ENCODE measurements around the gene ELAVL4. TPM values are rescaled to one million over a fixed set of nuclear protein-coding genes. Genes with fewer than 3 reads are reported as not detected.

ELAVL4 gene
- total RNA-seq, 1 donor from 2014 or later = not detected

DNA sequence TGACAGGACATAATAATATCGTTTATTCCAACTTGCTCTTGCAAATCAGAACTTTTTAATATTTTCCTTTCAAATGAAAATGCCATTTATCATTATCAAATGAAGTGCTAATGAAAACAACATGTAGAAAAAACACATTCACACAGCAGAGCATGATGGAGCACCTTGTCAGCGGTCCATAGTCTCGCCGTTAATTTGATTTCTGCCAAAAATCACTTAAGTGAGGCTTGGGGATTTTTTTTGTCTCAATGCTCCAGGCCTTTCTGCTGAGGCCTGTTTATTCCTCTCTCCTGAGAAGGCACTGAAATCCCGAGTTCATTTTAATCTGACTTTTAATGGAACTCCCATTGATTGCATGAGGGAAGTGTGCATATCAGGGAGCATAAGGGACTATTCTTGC is 122.5 kb downstream of the ELAVL4 start:
- TF ChIP-seq CTCF (IDR thresholded peaks at IDR 0.05; ENCODE audit: unreplicated experiment) = no peak
- no peak overlapping the region for H3K27ac Mint-ChIP-seq
- H3K4me3 Mint-ChIP-seq = no peak overlapping the region
- no peak for DNase-seq (ENCODE audit: low spot score in 2 of 2, unreplicated experiment in 2 of 2)
- peaks cover 74% of the 10 kb centered on the region for H3K9me3 Mint-ChIP-seq
- no peaks in the 10 kb centered on the region for H3K36me3 Mint-ChIP-seq
- H3K4me1 Mint-ChIP-seq = no peaks in the 10 kb centered on the region
- no peaks in the 10 kb centered on the region for H3K27me3 Mint-ChIP-seq (ENCODE audit: low read depth)

DNA sequence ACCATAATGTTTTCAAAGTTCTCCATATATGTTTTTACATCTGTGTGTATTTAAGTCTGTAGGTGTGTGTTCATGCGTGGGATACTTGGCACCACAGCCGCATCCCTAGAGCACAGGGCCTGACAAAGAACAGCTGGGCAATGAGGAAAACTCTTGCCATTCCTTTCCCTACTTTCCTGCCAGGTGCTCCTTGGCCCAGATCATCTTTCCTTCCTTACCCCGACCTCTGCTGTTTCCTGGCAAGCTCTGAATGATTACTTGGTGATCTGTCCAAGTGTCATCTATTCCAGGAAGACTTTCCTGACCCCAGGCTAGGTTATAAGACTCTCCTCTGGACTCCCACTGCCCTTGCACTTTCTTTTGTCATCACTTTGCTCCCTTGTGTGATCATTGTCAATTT is 123.6 kb downstream of the ELAVL4 start:
- Mint-ChIP-seq H3K36me3 (no peaks in the 10 kb centered on the region), H3K4me3 (no peak overlapping the region), H3K4me1 (no peaks in the 10 kb centered on the region), H3K9me3 (peaks cover 73% of the 10 kb centered on the region), H3K27me3 (ENCODE audit: low read depth) (no peaks in the 10 kb centered on the region), H3K27ac (no peak overlapping the region)
- DNase-seq (ENCODE audit: low spot score in 2 of 2, unreplicated experiment in 2 of 2) = no peak
- TF ChIP-seq CTCF (IDR thresholded peaks at IDR 0.05; ENCODE audit: unreplicated experiment) = no peak

GRCh38 chr1:50236656-50237055 is 127.9 kb downstream of the ELAVL4 start:
- Mint-ChIP-seq H3K27me3 (ENCODE audit: low read depth) (no peaks in the 10 kb centered on the region), H3K4me3 (no peak overlapping the region), H3K4me1 (no peaks in the 10 kb centered on the region), H3K36me3 (no peaks in the 10 kb centered on the region), H3K27ac (no peak overlapping the region), H3K9me3 (peaks cover 66% of the 10 kb centered on the region)
- DNase-seq (ENCODE audit: low spot score in 2 of 2, unreplicated experiment in 2 of 2) = no peak
- TF ChIP-seq CTCF (IDR thresholded peaks at IDR 0.05; ENCODE audit: unreplicated experiment) = no peak

DNA sequence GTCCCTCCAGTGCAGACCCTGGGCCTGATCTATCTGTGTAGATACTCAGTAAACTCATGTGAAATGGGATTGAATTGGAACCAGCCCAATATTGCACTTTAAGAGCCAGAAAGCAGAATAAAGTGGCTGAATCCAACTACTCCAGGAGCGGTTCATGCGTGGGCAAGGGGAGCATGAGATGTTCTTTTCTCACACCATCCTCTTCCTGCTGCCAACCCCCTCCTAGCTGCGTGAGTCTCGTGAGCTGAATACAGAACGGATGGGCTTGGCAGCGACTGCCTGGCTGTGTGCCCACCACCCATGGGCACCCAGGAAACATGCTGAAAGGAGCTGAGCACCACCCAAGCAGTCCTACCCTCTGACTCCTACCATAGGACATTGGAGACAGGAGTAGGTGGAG is 128.3 kb downstream of the ELAVL4 start:
- H3K27me3 Mint-ChIP-seq (ENCODE audit: low read depth) = no peaks in the 10 kb centered on the region
- DNase-seq (ENCODE audit: low spot score in 2 of 2, unreplicated experiment in 2 of 2) = no peak
- no peaks in the 10 kb centered on the region for H3K4me1 Mint-ChIP-seq
- H3K4me3 Mint-ChIP-seq = no peak overlapping the region
- no peaks in the 10 kb centered on the region for H3K36me3 Mint-ChIP-seq
- peaks cover 67% of the 10 kb centered on the region for H3K9me3 Mint-ChIP-seq
- H3K27ac Mint-ChIP-seq = no peak overlapping the region
- TF ChIP-seq CTCF (IDR thresholded peaks at IDR 0.05; ENCODE audit: unreplicated experiment) = no peak

GRCh38 chr1:50243939-50244338 is 135.2 kb downstream of the ELAVL4 start:
- Mint-ChIP-seq H3K9me3 (peaks cover 57% of the 10 kb centered on the region), H3K4me1 (no peaks in the 10 kb centered on the region)

More at GRCh38 chr1:50243939-50244338, 135.2 kb downstream of the ELAVL4 start:
- Mint-ChIP-seq H3K4me3 (no peak overlapping the region), H3K27ac (no peak overlapping the region), H3K27me3 (ENCODE audit: low read depth) (no peaks in the 10 kb centered on the region), H3K36me3 (no peaks in the 10 kb centered on the region)
- no peak for DNase-seq (ENCODE audit: low spot score in 2 of 2, unreplicated experiment in 2 of 2)
- TF ChIP-seq CTCF (IDR thresholded peaks at IDR 0.05; ENCODE audit: unreplicated experiment) = no peak
